Measurements from ENCODE around the gene DDA1. TPM values are rescaled to one million over a fixed set of nuclear protein-coding genes. Genes with fewer than 3 reads are reported as not detected.

The DDA1 gene
- total RNA-seq, 4 donors from 2014 or later, result 20.6 to 98.1 (median 22.0) TPM

- no peaks in the 10 kb centered on the region for H3K9me3 ChIP-seq
- no peak overlapping the region for H3K4me3 ChIP-seq
- peaks cover 21% of the 10 kb centered on the region for H3K27me3 ChIP-seq
- DNase-seq, result no peak
- H3K4me1 ChIP-seq, result peaks cover 24 to 46% (median 41%) of the 10 kb centered on the region in 4 donors
- 65 to 80% methylated on average over 1 to 13 of the region's 13 CpGs for WGBS, 2 donors (ENCODE audit: low coverage in 1 of 2)
- intact Hi-C loops (cut with DNase I; ENCODE audit: low total_unique reads), result no loop called here
- H3K27ac ChIP-seq, result no peak overlapping the region
- in situ Hi-C loops (cut with MboI; ENCODE audit: low pct_ligation_motif_present in 1 of 4, low pct_unique_long_range_greater_than_20kb in 1 of 4, low sequenced_read_pairs in 3 of 4), result no loop called here
- no peak for TF ChIP-seq POLR2A (IDR thresholded peaks at IDR 0.05)
- no peaks in the 10 kb centered on the region for H3K36me3 ChIP-seq
Measured at GRCh38 chr19:17331045-17331558, 21.7 kb downstream of the DDA1 start.

GRCh38 chr19:17332360-17332676 is 23.0 kb downstream of the DDA1 start:
- DNase-seq, result no peak
- Histone ChIP-seq H3K27ac (no peak overlapping the region), H3K4me1 (peaks cover 22 to 46% (median 37%) of the 10 kb centered on the region in 4 donors), H3K9me3 (no peaks in the 10 kb centered on the region), H3K36me3 (no peaks in the 10 kb centered on the region), H3K27me3 (peaks cover 21% of the 10 kb centered on the region), H3K4me3 (no peak overlapping the region)
- no peak for TF ChIP-seq EP300 (IDR thresholded peaks at IDR 0.05; ENCODE audit: low read depth)
- TF ChIP-seq POLR2A (IDR thresholded peaks at IDR 0.05), result no peak
- no peak for TF ChIP-seq CTCF (IDR thresholded peaks at IDR 0.05)
- TF ChIP-seq POLR2AphosphoS5 (IDR thresholded peaks at IDR 0.05), result no peak
- intact Hi-C loops (cut with DNase I; ENCODE audit: low total_unique reads) (no loop called here), in situ Hi-C loops (cut with MboI; ENCODE audit: low pct_ligation_motif_present in 1 of 4, low pct_unique_long_range_greater_than_20kb in 1 of 4, low sequenced_read_pairs in 3 of 4) (no loop called here)
- 91 to 92% methylated on average over 2 to 8 of the region's 8 CpGs for WGBS, 2 donors (ENCODE audit: low coverage in 1 of 2)

- H3K27ac ChIP-seq, result no peak overlapping the region
- TF ChIP-seq EP300 (IDR thresholded peaks at IDR 0.05; ENCODE audit: low read depth) (no peak), CTCF (IDR thresholded peaks at IDR 0.05) (no peak), POLR2A (IDR thresholded peaks at IDR 0.05) (no peak), POLR2AphosphoS5 (IDR thresholded peaks at IDR 0.05) (no peak)
- H3K9me3 ChIP-seq, result no peaks in the 10 kb centered on the region
- no peak overlapping the region for H3K4me3 ChIP-seq
- no peak for DNase-seq
- 95% methylated on average over 45 of the region's 45 CpGs; no CpG with 5 or more reads in 1 of the 2 donors for WGBS, 2 donors (ENCODE audit: low coverage in 1 of 2)
- in situ Hi-C loops (cut with MboI; ENCODE audit: low pct_ligation_motif_present in 1 of 4, low pct_unique_long_range_greater_than_20kb in 1 of 4, low sequenced_read_pairs in 3 of 4), result no loop called here
- H3K27me3 ChIP-seq, result peaks cover 21% of the 10 kb centered on the region
- H3K4me1 ChIP-seq, result peaks cover 21 to 47% (median 37%) of the 10 kb centered on the region in 4 donors
- intact Hi-C loops (cut with DNase I; ENCODE audit: low total_unique reads), result no loop called here
- H3K36me3 ChIP-seq, result no peaks in the 10 kb centered on the region
Measured at GRCh38 chr19:17332677-17333581, 23.6 kb downstream of the DDA1 start.

GRCh38 chr19:17333611-17334413 is 24.4 kb downstream of the DDA1 start:
- DNase-seq, result peak; percentile 53
- Histone ChIP-seq H3K27me3 (peaks cover 20% of the 10 kb centered on the region), H3K4me3 (peak overlapping the region; percentile 46 to 69 (median 62)), H3K36me3 (no peaks in the 10 kb centered on the region), H3K27ac (peak overlapping the region; percentile 72 to 99 (median 80)), H3K9me3 (no peaks in the 10 kb centered on the region), H3K4me1 (peaks cover 24 to 45% (median 33%) of the 10 kb centered on the region in 4 donors)
- 47% methylated on average over 48 of the region's 52 CpGs; no CpG with 5 or more reads in 1 of the 2 donors for WGBS, 2 donors (ENCODE audit: low coverage in 1 of 2)
- TF ChIP-seq CTCF (IDR thresholded peaks at IDR 0.05) (no peak), POLR2AphosphoS5 (IDR thresholded peaks at IDR 0.05) (peak in 1 of 3 donors; percentile 9), POLR2A (IDR thresholded peaks at IDR 0.05) (no peak), EP300 (IDR thresholded peaks at IDR 0.05; ENCODE audit: low read depth) (no peak)
- in situ Hi-C loops (cut with MboI; ENCODE audit: low pct_ligation_motif_present in 1 of 4, low pct_unique_long_range_greater_than_20kb in 1 of 4, low sequenced_read_pairs in 3 of 4) (no loop called here), intact Hi-C loops (cut with DNase I; ENCODE audit: low total_unique reads) (no loop called here)

Measured in transverse colon (tissue), 4 donors.